Liver (tissue), 3 donors: ENCODE results near the gene EARS2.

Experiments used
- ATF3 ChIP-seq: IDR thresholded peaks from 2 replicates; pipeline ENCODE4 v1.6.1; 2016; ENCODE audit warnings: antibody characterized with exemption
- CTCF ChIP-seq: fragments of 150-350 bp; IDR thresholded peaks from 2 replicates; pipeline ENCODE4 v1.5.1; 2017; ENCODE audit warnings: improper control_type of control experiment, low read depth, low read length; ENCODE audit not compliant: missing input control
- EGR1 ChIP-seq, 2 donors: IDR thresholded peaks; 2 replicates each; pipeline ENCODE4 v1.6.1; 2016 to 2018; ENCODE audit warnings: antibody characterized with exemption in 2 of 2, low read depth in 2 of 2
- GABPA ChIP-seq, 2 donors: IDR thresholded peaks in 1 of 2; conservative IDR thresholded peaks in 1 of 2; 2 replicates each; pipeline ENCODE4 v1.6.1; 2016; ENCODE audit warnings: antibody characterized with exemption in 2 of 2, mild to moderate bottlenecking in 1 of 2, moderate library complexity in 1 of 2
- MAX ChIP-seq: IDR thresholded peaks from 2 replicates; pipeline ENCODE4 v1.6.1; 2016; ENCODE audit warnings: antibody characterized with exemption
- NR2F2 ChIP-seq: IDR thresholded peaks from 2 replicates; pipeline ENCODE4 v1.6.1; 2016; ENCODE audit warnings: antibody characterized with exemption
- RAD21 ChIP-seq, 2 donors: IDR thresholded peaks; 2 replicates each; pipeline ENCODE4 v1.6.1; 2016; ENCODE audit warnings: antibody characterized with exemption in 2 of 2, mild to moderate bottlenecking in 2 of 2
- REST ChIP-seq: IDR thresholded peaks from 2 replicates; pipeline ENCODE4 v1.6.1; 2016; ENCODE audit warnings: antibody characterized with exemption, mild to moderate bottlenecking
- SP1 ChIP-seq: IDR thresholded peaks from 2 replicates; pipeline ENCODE4 v1.6.1; 2018; ENCODE audit warnings: antibody characterized with exemption, mild to moderate bottlenecking
- TAF1 ChIP-seq: conservative IDR thresholded peaks from 2 replicates; pipeline ENCODE4 v1.6.1; 2016; ENCODE audit warnings: antibody characterized with exemption, mild to moderate bottlenecking
- YY1 ChIP-seq: IDR thresholded peaks from 2 replicates; pipeline ENCODE4 v1.6.1; 2016; ENCODE audit warnings: antibody characterized with exemption, mild to moderate bottlenecking
- ZBTB33 ChIP-seq: IDR thresholded peaks from 2 replicates; pipeline ENCODE4 v1.6.1; 2016; ENCODE audit warnings: antibody characterized with exemption
- donor health status: healthy.
- donor health status: healthy.

GRCh38 chr16:23561586-23561985 lies 4.4 kb upstream of the EARS2 start:
- no peak for TF ChIP-seq CTCF
- no peak for TF ChIP-seq EGR1 (IDR thresholded peaks at IDR 0.05; ENCODE audit: low read depth in 2 of 2)
- no peak for TF ChIP-seq MAX
- no peak for TF ChIP-seq YY1
- no peak for TF ChIP-seq ZBTB33
- TF ChIP-seq RAD21 (IDR thresholded peaks at IDR 0.05) = no peak
- no peak for TF ChIP-seq REST
- TF ChIP-seq ATF3 = no peak
- no peak for TF ChIP-seq TAF1
- no peak for TF ChIP-seq SP1
- no peak for TF ChIP-seq GABPA (IDR thresholded peaks at IDR 0.05 in 1 of 2, conservative IDR thresholded peaks at IDR 0.05 in 1 of 2)
- TF ChIP-seq NR2F2 = no peak
